GM23338 (cell line): ENCODE measurements around the gene ADAMTS20.
"Not testable (repeated sequence)": the region's sequence is repeated elsewhere in the genome, so short reads cannot be mapped to it uniquely, and the experiment has no call there.

ENCODE experiments used
- CREB1 ChIP-seq: fragments of 250-450 bp; sonication (Bioruptor Pico); IDR thresholded peaks from 2 replicates; pipeline ENCODE4 v1.5.0; 2020; ENCODE audit warnings: low read depth, mild to moderate bottlenecking, moderate library complexity
- EZH2 ChIP-seq: fragments of 200-600 bp; sonication (generic); IDR thresholded peaks from one replicate; pipeline ENCODE4 v1.8.0; 2017; ENCODE audit warnings: antibody characterized with exemption, mild to moderate bottlenecking, low read depth; ENCODE audit not compliant: unreplicated experiment
- EZH2phosphoT487 ChIP-seq: fragments of 200-600 bp; sonication (generic); IDR thresholded peaks from one replicate; pipeline ENCODE4 v1.8.1; 2018; ENCODE audit warnings: antibody characterized with exemption; ENCODE audit not compliant: unreplicated experiment
- JUNB ChIP-seq: IDR thresholded peaks from one replicate; pipeline ENCODE4 v1.6.1; 2016; ENCODE audit warnings: antibody characterized with exemption; ENCODE audit not compliant: unreplicated experiment
- NANOG ChIP-seq: IDR thresholded peaks from 2 replicates; pipeline ENCODE4 v1.6.1; 2016; ENCODE audit warnings: antibody characterized with exemption, borderline replicate concordance
- POLR2AphosphoS5 ChIP-seq: IDR thresholded peaks from 2 replicates; pipeline ENCODE4 v1.6.1; 2016; ENCODE audit warnings: antibody characterized with exemption, low read depth
- ZNF331 ChIP-seq: fragments of 250-450 bp; sonication (Bioruptor Pico); IDR thresholded peaks from 2 replicates; pipeline ENCODE4 v1.5.0; 2020; ENCODE audit warnings: low read depth, mild to moderate bottlenecking, moderate library complexity
- TF ChIP-seq, protein P1 (sequence below), 2 experiments: fragments of 200-600 bp in 1 of 2; sonication (generic) in 1 of 2; conservative IDR thresholded peaks; 2 replicates each; pipeline versions ENCODE4 v1.5.1 to v1.6.1; 2016 to 2017; ENCODE audit warnings: antibody characterized with exemption in 2 of 2, low read depth in 2 of 2, mild to moderate bottlenecking in 2 of 2, moderate library complexity in 1 of 2
- TF ChIP-seq, protein P2 (sequence below): IDR thresholded peaks from 2 replicates; pipeline ENCODE4 v1.6.1; 2016; ENCODE audit warnings: antibody characterized with exemption
- TF ChIP-seq, protein P3 (sequence below): IDR thresholded peaks from one replicate; pipeline ENCODE4 v1.6.1; 2018; ENCODE audit warnings: antibody characterized with exemption; ENCODE audit not compliant: unreplicated experiment

DNA sequence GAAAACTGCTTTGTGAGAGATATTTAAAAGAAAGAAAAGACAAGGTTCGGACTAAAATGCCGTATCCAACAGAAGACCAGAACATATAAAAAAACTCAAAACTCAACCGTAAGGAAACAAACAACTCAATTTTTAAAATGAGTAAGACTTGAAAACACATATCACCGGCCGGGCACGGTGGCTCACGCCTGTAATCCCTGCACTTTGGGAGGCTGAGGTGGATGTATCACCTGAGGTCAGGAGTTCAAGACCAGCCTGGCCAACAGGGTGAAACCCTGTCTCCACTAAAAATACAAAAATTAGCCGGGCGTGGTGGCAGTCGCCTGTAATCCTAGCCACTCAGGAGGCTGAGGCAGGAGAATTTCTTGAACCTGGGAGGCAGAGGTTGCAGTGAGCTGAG is 192.0 kb downstream of the ADAMTS20 start:
- TF ChIP-seq, protein P1, sequence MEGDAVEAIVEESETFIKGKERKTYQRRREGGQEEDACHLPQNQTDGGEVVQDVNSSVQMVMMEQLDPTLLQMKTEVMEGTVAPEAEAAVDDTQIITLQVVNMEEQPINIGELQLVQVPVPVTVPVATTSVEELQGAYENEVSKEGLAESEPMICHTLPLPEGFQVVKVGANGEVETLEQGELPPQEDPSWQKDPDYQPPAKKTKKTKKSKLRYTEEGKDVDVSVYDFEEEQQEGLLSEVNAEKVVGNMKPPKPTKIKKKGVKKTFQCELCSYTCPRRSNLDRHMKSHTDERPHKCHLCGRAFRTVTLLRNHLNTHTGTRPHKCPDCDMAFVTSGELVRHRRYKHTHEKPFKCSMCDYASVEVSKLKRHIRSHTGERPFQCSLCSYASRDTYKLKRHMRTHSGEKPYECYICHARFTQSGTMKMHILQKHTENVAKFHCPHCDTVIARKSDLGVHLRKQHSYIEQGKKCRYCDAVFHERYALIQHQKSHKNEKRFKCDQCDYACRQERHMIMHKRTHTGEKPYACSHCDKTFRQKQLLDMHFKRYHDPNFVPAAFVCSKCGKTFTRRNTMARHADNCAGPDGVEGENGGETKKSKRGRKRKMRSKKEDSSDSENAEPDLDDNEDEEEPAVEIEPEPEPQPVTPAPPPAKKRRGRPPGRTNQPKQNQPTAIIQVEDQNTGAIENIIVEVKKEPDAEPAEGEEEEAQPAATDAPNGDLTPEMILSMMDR (conservative IDR thresholded peaks at IDR 0.05; ENCODE audit: low read depth in 2 of 2) = not testable (repeated sequence)
- not testable (repeated sequence) for TF ChIP-seq POLR2AphosphoS5; EZH2; EZH2phosphoT487; CREB1 (CRISPR knock-in tag); NANOG; JUNB; ZNF331 (CRISPR knock-in tag)
- TF ChIP-seq, protein P2, sequence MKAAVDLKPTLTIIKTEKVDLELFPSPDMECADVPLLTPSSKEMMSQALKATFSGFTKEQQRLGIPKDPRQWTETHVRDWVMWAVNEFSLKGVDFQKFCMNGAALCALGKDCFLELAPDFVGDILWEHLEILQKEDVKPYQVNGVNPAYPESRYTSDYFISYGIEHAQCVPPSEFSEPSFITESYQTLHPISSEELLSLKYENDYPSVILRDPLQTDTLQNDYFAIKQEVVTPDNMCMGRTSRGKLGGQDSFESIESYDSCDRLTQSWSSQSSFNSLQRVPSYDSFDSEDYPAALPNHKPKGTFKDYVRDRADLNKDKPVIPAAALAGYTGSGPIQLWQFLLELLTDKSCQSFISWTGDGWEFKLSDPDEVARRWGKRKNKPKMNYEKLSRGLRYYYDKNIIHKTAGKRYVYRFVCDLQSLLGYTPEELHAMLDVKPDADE = not testable (repeated sequence)
- TF ChIP-seq, protein P3, sequence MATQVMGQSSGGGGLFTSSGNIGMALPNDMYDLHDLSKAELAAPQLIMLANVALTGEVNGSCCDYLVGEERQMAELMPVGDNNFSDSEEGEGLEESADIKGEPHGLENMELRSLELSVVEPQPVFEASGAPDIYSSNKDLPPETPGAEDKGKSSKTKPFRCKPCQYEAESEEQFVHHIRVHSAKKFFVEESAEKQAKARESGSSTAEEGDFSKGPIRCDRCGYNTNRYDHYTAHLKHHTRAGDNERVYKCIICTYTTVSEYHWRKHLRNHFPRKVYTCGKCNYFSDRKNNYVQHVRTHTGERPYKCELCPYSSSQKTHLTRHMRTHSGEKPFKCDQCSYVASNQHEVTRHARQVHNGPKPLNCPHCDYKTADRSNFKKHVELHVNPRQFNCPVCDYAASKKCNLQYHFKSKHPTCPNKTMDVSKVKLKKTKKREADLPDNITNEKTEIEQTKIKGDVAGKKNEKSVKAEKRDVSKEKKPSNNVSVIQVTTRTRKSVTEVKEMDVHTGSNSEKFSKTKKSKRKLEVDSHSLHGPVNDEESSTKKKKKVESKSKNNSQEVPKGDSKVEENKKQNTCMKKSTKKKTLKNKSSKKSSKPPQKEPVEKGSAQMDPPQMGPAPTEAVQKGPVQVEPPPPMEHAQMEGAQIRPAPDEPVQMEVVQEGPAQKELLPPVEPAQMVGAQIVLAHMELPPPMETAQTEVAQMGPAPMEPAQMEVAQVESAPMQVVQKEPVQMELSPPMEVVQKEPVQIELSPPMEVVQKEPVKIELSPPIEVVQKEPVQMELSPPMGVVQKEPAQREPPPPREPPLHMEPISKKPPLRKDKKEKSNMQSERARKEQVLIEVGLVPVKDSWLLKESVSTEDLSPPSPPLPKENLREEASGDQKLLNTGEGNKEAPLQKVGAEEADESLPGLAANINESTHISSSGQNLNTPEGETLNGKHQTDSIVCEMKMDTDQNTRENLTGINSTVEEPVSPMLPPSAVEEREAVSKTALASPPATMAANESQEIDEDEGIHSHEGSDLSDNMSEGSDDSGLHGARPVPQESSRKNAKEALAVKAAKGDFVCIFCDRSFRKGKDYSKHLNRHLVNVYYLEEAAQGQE = not testable (repeated sequence)
